PC-3 (cell line): ENCODE data around the gene GFOD2. TPM values are rescaled to one million over a fixed set of nuclear protein-coding genes. Genes with fewer than 3 reads are reported as not detected.

Source experiments
- ATAC-seq: fragments of 200-7000 bp; cut with Tn5 transposase; 2 replicates; pipeline ENCODE4 v1.9.1; 2020; ENCODE audit warnings: mild to moderate bottlenecking, moderate library complexity
- BruUV-seq: library from RNA; stranded (reverse); fragments of 400-500 nt; replicated peaks from 2 replicates; lab custom pipeline; 2021; lab: Mats Ljungman, UMichigan
- CTCF ChIA-PET: fragments of 300-600 bp; sonication (Branson Sonifier 250); formaldehyde crosslinking; loops from one replicate; lab custom pipeline; 2022; ENCODE audit warnings: antibody characterized with exemption; lab: Charles Lee
- POLR2A ChIA-PET: fragments of 300-600 bp; sonication (Branson Sonifier 250); formaldehyde crosslinking; loops from one replicate; lab custom pipeline; 2022; ENCODE audit warnings: antibody characterized with exemption; ENCODE audit not compliant: unreplicated experiment; lab: Charles Lee
- DNase-seq: peaks from one replicate; pipeline ENCODE4 v3.0.0-alpha.2; 2015
- H2AFZ ChIP-seq: fragments of 300-600 bp; sonication (generic); 2 replicates; pipeline ENCODE4 v1.6.0; 2016; ENCODE audit warnings: antibody characterized with exemption, low read length
- H3F3A ChIP-seq: fragments of 300-600 bp; sonication (generic); one replicate; pipeline ENCODE4 v1.6.0; 2017; ENCODE audit warnings: antibody characterized with exemption, low read length, control low read depth, mild to moderate bottlenecking; ENCODE audit not compliant: unreplicated experiment
- H3K27ac ChIP-seq: fragments of 300-600 bp; sonication (generic); 2 replicates; pipeline ENCODE4 v1.5.1; 2016; ENCODE audit warnings: mild to moderate bottlenecking, low read length
- H3K27me3 ChIP-seq: fragments of 300-600 bp; sonication (generic); 2 replicates; pipeline ENCODE4 v1.6.1; 2016; ENCODE audit warnings: low read length, mixed read lengths
- H3K36me3 ChIP-seq: fragments of 300-600 bp; sonication (generic); 2 replicates; pipeline ENCODE4 v1.6.1; 2016; ENCODE audit warnings: low read depth, mixed run types, low read length, mixed read lengths
- H3K4me1 ChIP-seq: fragments of 300-600 bp; sonication (generic); 2 replicates; pipeline ENCODE4 v1.5.1; 2016; ENCODE audit warnings: low read length; ENCODE audit not compliant: insufficient read depth
- H3K4me2 ChIP-seq: fragments of 300-600 bp; sonication (generic); 2 replicates; pipeline ENCODE4 v1.6.0; 2016; ENCODE audit warnings: low read length
- H3K4me3 ChIP-seq: fragments of 300-600 bp; sonication (generic); 2 replicates; pipeline ENCODE4 v1.5.1; 2016; ENCODE audit warnings: mild to moderate bottlenecking, low read length, mixed read lengths
- H3K79me2 ChIP-seq: fragments of 300-600 bp; sonication (generic); 2 replicates; pipeline ENCODE4 v1.6.1; 2017; ENCODE audit warnings: low read length, mixed read lengths
- H3K9ac ChIP-seq: fragments of 300-600 bp; sonication (generic); 2 replicates; pipeline ENCODE4 v1.6.0; 2016; ENCODE audit warnings: mild to moderate bottlenecking, low read length
- H3K9me2 ChIP-seq: fragments of 300-600 bp; sonication (generic); replicated peaks from 2 replicates; pipeline ENCODE4 v1.6.1; 2016; ENCODE audit warnings: mixed run types, low read length, mixed read lengths
- H3K9me3 ChIP-seq: fragments of 300-600 bp; sonication (generic); 2 replicates; pipeline ENCODE4 v1.6.1; 2016; ENCODE audit warnings: low read length, mixed read lengths
- H4K20me1 ChIP-seq: fragments of 300-600 bp; sonication (generic); 2 replicates; pipeline ENCODE4 v1.6.1; 2016; ENCODE audit warnings: low read length, mixed read lengths
- CTCF ChIP-seq: fragments of 300-600 bp; sonication (generic); conservative IDR thresholded peaks from 2 replicates; pipeline ENCODE4 v1.5.1; 2017; ENCODE audit warnings: antibody characterized with exemption, low read depth, mild to moderate bottlenecking, low read length
- EZH2 ChIP-seq: fragments of 300-600 bp; sonication (generic); IDR thresholded peaks from one replicate; pipeline ENCODE4 v1.6.1; 2017; ENCODE audit warnings: antibody characterized with exemption, mild to moderate bottlenecking, low read length; ENCODE audit not compliant: unreplicated experiment
- EZH2phosphoT487 ChIP-seq: fragments of 300-600 bp; sonication (generic); IDR thresholded peaks from 2 replicates; pipeline ENCODE4 v1.6.1; 2018; ENCODE audit warnings: mild to moderate bottlenecking, antibody characterized with exemption, low read length, borderline replicate concordance
- intact Hi-C: fragments of 100-400 bp; cut with micrococcal nuclease; formaldehyde crosslinking; loops from 2 replicates; pipeline ENCODE4 v1.9.0; 2023
- total RNA-seq: library from RNA; depleted of rRNA; stranded (reverse); fragments of >200 nt; gene quantifications from 2 replicates; pipeline ENCODE4 v1.2.3, GENCODE V29; 2014

Gene GFOD2
- total RNA-seq, 1 experiment from 2014 or later, result 21.8 TPM

- no peaks in the 10 kb centered on the region for H3K79me2 ChIP-seq
- H4K20me1 ChIP-seq, result no peaks in the 10 kb centered on the region
- BruUV-seq, result no TSS peak
- H3K9ac ChIP-seq, result no peak overlapping the region
- POLR2A ChIA-PET, result no interaction called here
- H2AFZ ChIP-seq, result no peak overlapping the region
- intact Hi-C loops, result no loop called here
- no peaks in the 10 kb centered on the region; the same call in 1 of the 2 replicates for H3K36me3 ChIP-seq
- TF ChIP-seq EZH2, result no peak
- TF ChIP-seq EZH2phosphoT487, result no peak
- TF ChIP-seq CTCF, result no peak
- CTCF ChIA-PET, result no interaction called here
- DNase-seq, result no peak
- H3F3A ChIP-seq, result no peaks in the 10 kb centered on the region
- H3K27ac ChIP-seq, result no peak overlapping the region
- no peak overlapping the region for H3K4me2 ChIP-seq
- no peaks in the 10 kb centered on the region for H3K9me3 ChIP-seq
- H3K27me3 ChIP-seq, result no peaks in the 10 kb centered on the region
- H3K9me2 ChIP-seq, result no peaks in the 10 kb centered on the region
- ATAC-seq, result no peak
- H3K4me1 ChIP-seq, result no peaks in the 10 kb centered on the region
- H3K4me3 ChIP-seq, result no peak overlapping the region
Measured at GRCh38 chr16:67731071-67731752, 12.1 kb upstream of the GFOD2 start.

- Histone ChIP-seq H3F3A (no peaks in the 10 kb centered on the region), H3K4me1 (no peaks in the 10 kb centered on the region), H3K4me3 (no peak overlapping the region), H3K27me3 (no peaks in the 10 kb centered on the region), H3K27ac (no peak overlapping the region), H3K9me3 (no peaks in the 10 kb centered on the region), H3K36me3 (no peaks in the 10 kb centered on the region; the same call in 1 of the 2 replicates), H2AFZ (no peak overlapping the region), H3K9me2 (no peaks in the 10 kb centered on the region), H3K9ac (no peak overlapping the region), H3K4me2 (no peak overlapping the region), H3K79me2 (no peaks in the 10 kb centered on the region), H4K20me1 (no peaks in the 10 kb centered on the region)
- CTCF ChIA-PET, result no interaction called here
- TF ChIP-seq EZH2phosphoT487, result no peak
- TF ChIP-seq EZH2, result no peak
- TF ChIP-seq CTCF, result no peak
- intact Hi-C loops, result no loop called here
- ATAC-seq, result no peak
- no peak for DNase-seq
- POLR2A ChIA-PET, result no interaction called here
- no TSS peak for BruUV-seq
Measured at GRCh38 chr16:67730326-67730725, 11.2 kb upstream of the GFOD2 start.

DNA sequence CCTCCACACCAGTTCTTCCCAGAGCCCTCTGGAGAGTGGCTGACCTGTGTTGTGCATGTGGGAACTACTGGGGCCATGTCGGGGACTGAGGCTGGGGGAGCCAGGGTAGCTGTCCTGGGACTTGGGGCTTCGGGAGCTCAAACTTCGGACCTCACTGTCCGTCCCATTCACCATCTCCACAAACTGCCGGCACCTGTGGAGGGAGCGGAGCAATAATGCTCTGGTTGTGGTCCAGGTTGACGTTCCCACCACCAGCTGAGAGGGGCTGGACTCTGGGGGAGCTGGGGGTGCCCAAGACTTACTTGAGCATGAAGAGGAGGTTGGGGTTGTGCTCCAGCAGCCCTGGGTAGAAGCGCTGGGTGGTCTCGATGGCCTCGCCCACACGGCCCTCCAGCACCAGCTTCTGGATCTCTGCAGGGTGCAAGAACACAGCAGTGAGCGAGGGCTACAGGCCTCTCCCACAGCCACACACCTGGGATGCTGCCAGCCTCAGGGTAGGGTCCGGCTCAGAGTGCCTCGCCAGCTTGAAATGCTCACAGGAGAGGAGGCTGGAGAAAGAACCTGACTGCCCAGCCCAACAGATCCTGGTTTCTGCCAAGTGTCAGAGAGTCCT is 10.6 kb upstream of the GFOD2 start:
- Histone ChIP-seq H3K9me3 (no peaks in the 10 kb centered on the region), H3K27me3 (no peaks in the 10 kb centered on the region), H3K36me3 (no peaks in the 10 kb centered on the region; the same call in 1 of the 2 replicates), H3K79me2 (no peaks in the 10 kb centered on the region), H3K27ac (no peak overlapping the region), H3K4me1 (no peaks in the 10 kb centered on the region), H2AFZ (no peak overlapping the region), H3F3A (no peaks in the 10 kb centered on the region), H4K20me1 (no peaks in the 10 kb centered on the region), H3K9me2 (no peaks in the 10 kb centered on the region), H3K4me3 (no peak overlapping the region), H3K4me2 (no peak overlapping the region), H3K9ac (no peak overlapping the region)
- DNase-seq, result no peak
- POLR2A ChIA-PET, result no interaction called here
- no peak for ATAC-seq
- CTCF ChIA-PET, result no interaction called here
- TF ChIP-seq CTCF (no peak), EZH2 (no peak), EZH2phosphoT487 (no peak)
- intact Hi-C loops, result no loop called here
- no TSS peak for BruUV-seq
